Measurements from ENCODE around the gene RALGAPA2. TPM values are rescaled to one million over a fixed set of nuclear protein-coding genes. Genes with fewer than 3 reads are reported as not detected.

The RALGAPA2 gene
- total RNA-seq, 4 donors from 2014 or later = 25.9 to 48.9 (median 38.6) TPM

GRCh38 chr20:20702330-20703245 is 9.9 kb downstream of the RALGAPA2 start:
- Histone ChIP-seq H3K4me1 (no peaks in the 10 kb centered on the region), H3K9me3 (no peaks in the 10 kb centered on the region), H3K4me3 (no peak overlapping the region), H3K27ac (no peak overlapping the region), H3K36me3 (no peaks in the 10 kb centered on the region), H3K27me3 (no peaks in the 10 kb centered on the region)
- DNase-seq = no peak
- TF ChIP-seq, protein P1, sequence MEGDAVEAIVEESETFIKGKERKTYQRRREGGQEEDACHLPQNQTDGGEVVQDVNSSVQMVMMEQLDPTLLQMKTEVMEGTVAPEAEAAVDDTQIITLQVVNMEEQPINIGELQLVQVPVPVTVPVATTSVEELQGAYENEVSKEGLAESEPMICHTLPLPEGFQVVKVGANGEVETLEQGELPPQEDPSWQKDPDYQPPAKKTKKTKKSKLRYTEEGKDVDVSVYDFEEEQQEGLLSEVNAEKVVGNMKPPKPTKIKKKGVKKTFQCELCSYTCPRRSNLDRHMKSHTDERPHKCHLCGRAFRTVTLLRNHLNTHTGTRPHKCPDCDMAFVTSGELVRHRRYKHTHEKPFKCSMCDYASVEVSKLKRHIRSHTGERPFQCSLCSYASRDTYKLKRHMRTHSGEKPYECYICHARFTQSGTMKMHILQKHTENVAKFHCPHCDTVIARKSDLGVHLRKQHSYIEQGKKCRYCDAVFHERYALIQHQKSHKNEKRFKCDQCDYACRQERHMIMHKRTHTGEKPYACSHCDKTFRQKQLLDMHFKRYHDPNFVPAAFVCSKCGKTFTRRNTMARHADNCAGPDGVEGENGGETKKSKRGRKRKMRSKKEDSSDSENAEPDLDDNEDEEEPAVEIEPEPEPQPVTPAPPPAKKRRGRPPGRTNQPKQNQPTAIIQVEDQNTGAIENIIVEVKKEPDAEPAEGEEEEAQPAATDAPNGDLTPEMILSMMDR (IDR thresholded peaks at IDR 0.05) = no peak
- TF ChIP-seq POLR2A (IDR thresholded peaks at IDR 0.05) = no peak
- intact Hi-C loops (cut with DNase I; ENCODE audit: low total_unique reads) = no loop called here

GRCh38 chr20:20699917-20700316 is 12.5 kb downstream of the RALGAPA2 start:
- Histone ChIP-seq H3K27me3 (no peaks in the 10 kb centered on the region), H3K27ac (no peak overlapping the region), H3K9me3 (no peaks in the 10 kb centered on the region), H3K4me1 (no peaks in the 10 kb centered on the region), H3K36me3 (no peaks in the 10 kb centered on the region), H3K4me3 (no peak overlapping the region)
- intact Hi-C loops (cut with DNase I; ENCODE audit: low total_unique reads) = no loop called here
- no peak for DNase-seq
- TF ChIP-seq, protein P1 (IDR thresholded peaks at IDR 0.05) = no peak
- TF ChIP-seq POLR2A (IDR thresholded peaks at IDR 0.05) = no peak

DNA sequence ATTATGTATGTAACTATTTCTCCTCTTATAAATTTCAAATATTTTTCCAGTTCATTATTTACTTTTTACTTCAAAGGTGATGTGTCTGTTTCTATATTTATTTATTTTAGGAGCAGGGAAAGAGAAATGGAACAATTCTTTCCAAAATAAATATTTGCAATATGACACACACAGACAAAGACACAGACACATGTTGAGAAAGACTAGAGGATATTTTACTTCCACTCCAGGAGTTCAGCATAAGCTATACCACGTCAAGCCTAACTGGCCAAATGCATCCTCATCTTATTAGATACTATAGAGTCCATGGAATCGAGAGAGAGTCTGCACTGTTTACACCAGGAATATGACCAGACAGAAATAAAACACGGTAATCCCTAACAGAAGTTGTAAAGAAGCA is 13.3 kb downstream of the RALGAPA2 start:
- Histone ChIP-seq H3K4me3 (no peak overlapping the region), H3K36me3 (no peaks in the 10 kb centered on the region), H3K4me1 (no peaks in the 10 kb centered on the region), H3K9me3 (no peaks in the 10 kb centered on the region), H3K27ac (no peak overlapping the region), H3K27me3 (no peaks in the 10 kb centered on the region)
- intact Hi-C loops (cut with DNase I; ENCODE audit: low total_unique reads) = no loop called here
- TF ChIP-seq, protein P1 (IDR thresholded peaks at IDR 0.05) = no peak
- TF ChIP-seq POLR2A (IDR thresholded peaks at IDR 0.05) = no peak
- no peak for DNase-seq

- H3K27ac ChIP-seq = no peak overlapping the region
- no peaks in the 10 kb centered on the region for H3K4me1 ChIP-seq
These were observed 15.1 kb downstream of the RALGAPA2 start for GRCh38 chr20:20697325-20697845.

More at GRCh38 chr20:20697325-20697845, 15.1 kb downstream of the RALGAPA2 start:
- H3K36me3 ChIP-seq = no peaks in the 10 kb centered on the region
- intact Hi-C loops (cut with DNase I; ENCODE audit: low total_unique reads) = no loop called here
- TF ChIP-seq POLR2A (IDR thresholded peaks at IDR 0.05) = no peak
- TF ChIP-seq, protein P1 (IDR thresholded peaks at IDR 0.05) = no peak
- H3K9me3 ChIP-seq = no peaks in the 10 kb centered on the region
- H3K27me3 ChIP-seq = no peaks in the 10 kb centered on the region
- no peak overlapping the region for H3K4me3 ChIP-seq
- no peak for DNase-seq
